Measurements from ENCODE around the gene ERP27.

DNA sequence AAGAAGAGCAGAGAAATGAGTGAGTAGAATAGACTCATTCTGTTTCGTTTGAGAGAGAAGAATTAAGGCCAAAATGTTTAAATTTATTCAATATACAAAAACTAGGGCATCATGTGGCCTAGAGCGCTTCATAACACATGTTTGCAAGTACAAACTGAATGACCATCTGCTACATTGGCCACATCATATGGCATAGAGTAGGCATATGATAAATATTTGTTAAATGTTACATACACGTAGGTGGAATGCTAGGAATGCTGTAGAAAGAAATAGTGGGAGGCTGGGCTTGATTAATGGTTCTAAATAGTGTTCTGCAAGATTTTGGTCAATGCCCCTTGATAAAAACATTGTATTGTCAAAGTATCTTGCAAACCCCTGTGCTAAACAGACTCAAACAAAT lies 63.5 kb downstream of the ERP27 start:
- TF ChIP-seq POLR2A (IDR thresholded peaks at IDR 0.05; ENCODE audit: low read depth, low read length) (no peak), POLR2AphosphoS5 (IDR thresholded peaks at IDR 0.05; ENCODE audit: low read depth, low read length) (no peak), TAF1 (IDR thresholded peaks at IDR 0.05; ENCODE audit: low read depth, low read length) (no peak)

Data from GM12891 (cell line).